ENCODE results near the gene OR2H2. TPM values are rescaled to one million over a fixed set of nuclear protein-coding genes. Genes with fewer than 3 reads are reported as not detected.
A peak's percentile ranks its signal among the peaks of the same experiment; 100 is the strongest.

The OR2H2 gene
- total RNA-seq, 6 experiments from 2014 or later: not detected

- DNase-seq: no peak
- H3K27me3 Mint-ChIP-seq (ENCODE audit: insufficient read depth): peaks cover 3% of the 10 kb centered on the region
- TF ChIP-seq, protein P1, sequence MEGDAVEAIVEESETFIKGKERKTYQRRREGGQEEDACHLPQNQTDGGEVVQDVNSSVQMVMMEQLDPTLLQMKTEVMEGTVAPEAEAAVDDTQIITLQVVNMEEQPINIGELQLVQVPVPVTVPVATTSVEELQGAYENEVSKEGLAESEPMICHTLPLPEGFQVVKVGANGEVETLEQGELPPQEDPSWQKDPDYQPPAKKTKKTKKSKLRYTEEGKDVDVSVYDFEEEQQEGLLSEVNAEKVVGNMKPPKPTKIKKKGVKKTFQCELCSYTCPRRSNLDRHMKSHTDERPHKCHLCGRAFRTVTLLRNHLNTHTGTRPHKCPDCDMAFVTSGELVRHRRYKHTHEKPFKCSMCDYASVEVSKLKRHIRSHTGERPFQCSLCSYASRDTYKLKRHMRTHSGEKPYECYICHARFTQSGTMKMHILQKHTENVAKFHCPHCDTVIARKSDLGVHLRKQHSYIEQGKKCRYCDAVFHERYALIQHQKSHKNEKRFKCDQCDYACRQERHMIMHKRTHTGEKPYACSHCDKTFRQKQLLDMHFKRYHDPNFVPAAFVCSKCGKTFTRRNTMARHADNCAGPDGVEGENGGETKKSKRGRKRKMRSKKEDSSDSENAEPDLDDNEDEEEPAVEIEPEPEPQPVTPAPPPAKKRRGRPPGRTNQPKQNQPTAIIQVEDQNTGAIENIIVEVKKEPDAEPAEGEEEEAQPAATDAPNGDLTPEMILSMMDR (IDR thresholded peaks at IDR 0.05): no peak
- H3K4me3 Mint-ChIP-seq: peak overlapping the region; percentile 93
- H3K27ac Mint-ChIP-seq: peak overlapping the region; percentile 6; the same call in 1 of the 2 replicates
- peaks cover 49% of the 10 kb centered on the region for H3K4me1 Mint-ChIP-seq (ENCODE audit: low read depth)
- H3K9me3 Mint-ChIP-seq: no peaks in the 10 kb centered on the region
- H3K36me3 Mint-ChIP-seq (ENCODE audit: low read depth): no peaks in the 10 kb centered on the region; the same call in 1 of the 2 replicates
Observed at GRCh38 chr6:29633534-29633905, 48.6 kb downstream of the OR2H2 start.

DNA sequence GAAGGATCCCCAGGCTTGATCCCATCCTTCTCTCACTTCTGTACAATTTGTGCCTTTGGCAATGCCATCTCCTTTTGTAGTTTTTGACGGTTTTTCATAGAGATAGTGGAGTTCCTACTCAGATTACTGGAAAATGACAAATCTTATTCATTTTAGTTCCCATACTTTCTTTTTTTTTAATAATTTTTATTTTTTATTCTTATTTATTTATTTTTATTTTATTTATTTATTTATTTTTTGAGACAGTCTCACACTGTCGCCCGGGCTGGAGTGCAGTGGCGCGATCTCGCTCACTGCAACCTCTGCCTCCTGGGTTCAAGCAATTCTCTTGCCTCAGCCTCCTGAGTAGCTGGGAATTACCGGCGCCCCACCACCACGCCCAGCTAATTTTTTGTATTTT, 52.3 kb downstream of the OR2H2 start:
- H3K9me3 Mint-ChIP-seq: no peaks in the 10 kb centered on the region
- no peaks in the 10 kb centered on the region; the same call in none of the 2 replicates for H3K27me3 Mint-ChIP-seq (ENCODE audit: insufficient read depth)
- H3K27ac Mint-ChIP-seq: no peak overlapping the region
- H3K36me3 Mint-ChIP-seq (ENCODE audit: low read depth): no peaks in the 10 kb centered on the region
- no peak for DNase-seq
- H3K4me1 Mint-ChIP-seq (ENCODE audit: low read depth): peaks cover 12% of the 10 kb centered on the region
- H3K4me3 Mint-ChIP-seq: no peak overlapping the region
- TF ChIP-seq, protein P1 (IDR thresholded peaks at IDR 0.05): no peak

Other genes with a start within 250 kb of the OR2H2 start
- gene OR5V1, start 216.3 kb upstream of the OR2H2 start, total RNA-seq (2021; fragmentation: NEBNext Ultra II Directional; extraction: Animal tissue kit (Norgen Biotek cat#: 25700)): not detected
- gene OR12D3, start 209.8 kb upstream of the OR2H2 start, total RNA-seq (2021; fragmentation: NEBNext Ultra II Directional; extraction: Animal tissue kit (Norgen Biotek cat#: 25700)): not detected
- gene OR12D2, start 189.5 kb upstream of the OR2H2 start, total RNA-seq (2021; fragmentation: NEBNext Ultra II Directional; extraction: Animal tissue kit (Norgen Biotek cat#: 25700)): not detected
- gene OR12D1, start 170.2 kb upstream of the OR2H2 start, total RNA-seq (2021; fragmentation: NEBNext Ultra II Directional; extraction: Animal tissue kit (Norgen Biotek cat#: 25700)): not detected
- gene OR10C1, start 145.8 kb upstream of the OR2H2 start, total RNA-seq (2021; fragmentation: NEBNext Ultra II Directional; extraction: Animal tissue kit (Norgen Biotek cat#: 25700)): not detected
- gene OR11A1, start 128.1 kb upstream of the OR2H2 start, total RNA-seq (2021; fragmentation: NEBNext Ultra II Directional; extraction: Animal tissue kit (Norgen Biotek cat#: 25700)): not detected
- not detected for gene OR2H1, start 128.0 kb upstream of the OR2H2 start, total RNA-seq (2021; fragmentation: NEBNext Ultra II Directional; extraction: Animal tissue kit (Norgen Biotek cat#: 25700))
- not detected for gene MAS1L, start 97.2 kb upstream of the OR2H2 start, total RNA-seq (2021; fragmentation: NEBNext Ultra II Directional; extraction: Animal tissue kit (Norgen Biotek cat#: 25700))
- gene UBD, start 25.4 kb upstream of the OR2H2 start, total RNA-seq (2021; fragmentation: NEBNext Ultra II Directional; extraction: Animal tissue kit (Norgen Biotek cat#: 25700)): not detected
- gene GABBR1, start 48.1 kb downstream of the OR2H2 start, total RNA-seq (2021; fragmentation: NEBNext Ultra II Directional; extraction: Animal tissue kit (Norgen Biotek cat#: 25700)): 10 to 100 TPM; 13.5 to 17.9 (median 17.4) TPM
- gene MOG, start 72.0 kb downstream of the OR2H2 start, total RNA-seq (2021; fragmentation: NEBNext Ultra II Directional; extraction: Animal tissue kit (Norgen Biotek cat#: 25700)): not detected
- not detected for gene ZFP57, start 96.0 kb downstream of the OR2H2 start, total RNA-seq (2021; fragmentation: NEBNext Ultra II Directional; extraction: Animal tissue kit (Norgen Biotek cat#: 25700))
- 1 to 10 TPM; 1.4 to 7.5 (median 4.2) TPM for gene HLA-F, start 138.3 kb downstream of the OR2H2 start, total RNA-seq (2021; fragmentation: NEBNext Ultra II Directional; extraction: Animal tissue kit (Norgen Biotek cat#: 25700))
- gene HLA-G, start 242.7 kb downstream of the OR2H2 start, total RNA-seq (2021; fragmentation: NEBNext Ultra II Directional; extraction: Animal tissue kit (Norgen Biotek cat#: 25700)): under 1 TPM in 4 of 6 experiments, not detected in 2; 0.16 to 0.48 (median 0.24) TPM

Measured in HFFc6 (cell line).